Fibroblast of skin of left quadriceps (primary cell): Measurements from ENCODE around the gene PHKA1.
"Not testable (repeated sequence)": the region's sequence is repeated elsewhere in the genome, so short reads cannot be mapped to it uniquely, and the experiment has no call there.

Experiments used
- DNase-seq, 2 experiments: peaks; one replicate each; pipeline ENCODE4 v3.0.0-alpha.2; 2013; ENCODE audit warnings: low read depth in 2 of 2

Gene PHKA1

GRCh38 chrX:72666451-72666850 lies 47.7 kb downstream of the PHKA1 start:
- DNase-seq = no peak

GRCh38 chrX:72663737-72664136 lies 50.4 kb downstream of the PHKA1 start:
- no peak for DNase-seq

GRCh38 chrX:72662020-72662747 lies 51.9 kb downstream of the PHKA1 start:
- DNase-seq = no peak

GRCh38 chrX:72659723-72660122 lies 54.4 kb downstream of the PHKA1 start:
- DNase-seq = no peak

- no peak for DNase-seq
These were observed 62.0 kb downstream of the PHKA1 start for GRCh38 chrX:72652082-72652481.

- no peak for DNase-seq
These were observed 69.2 kb downstream of the PHKA1 start for GRCh38 chrX:72644946-72645345.

GRCh38 chrX:72641611-72642010 lies 72.5 kb downstream of the PHKA1 start:
- no peak for DNase-seq

- DNase-seq = no peak
These were observed 78.2 kb downstream of the PHKA1 start for GRCh38 chrX:72635930-72636329.

GRCh38 chrX:72634331-72634730 lies 79.8 kb downstream of the PHKA1 start:
- no peak for DNase-seq

- no peak for DNase-seq
These were observed 83.9 kb downstream of the PHKA1 start for GRCh38 chrX:72630185-72630584.

- no peak for DNase-seq
These were observed 89.9 kb downstream of the PHKA1 start for GRCh38 chrX:72624194-72624593.

- DNase-seq = peak in 1 of 2 experiments; percentile 4
These were observed 92.3 kb downstream of the PHKA1 start for GRCh38 chrX:72621625-72622485.

GRCh38 chrX:72621163-72621562 lies 92.9 kb downstream of the PHKA1 start:
- DNase-seq = no peak

- DNase-seq = peak; percentile 28 to 33
These were observed 93.5 kb downstream of the PHKA1 start for GRCh38 chrX:72620550-72621145.

GRCh38 chrX:72609313-72609712 lies 104.8 kb downstream of the PHKA1 start:
- no peak for DNase-seq

GRCh38 chrX:72604705-72605104 lies 109.4 kb downstream of the PHKA1 start:
- no peak for DNase-seq

- DNase-seq = no peak
These were observed 110.0 kb downstream of the PHKA1 start for GRCh38 chrX:72604112-72604511.

GRCh38 chrX:72591038-72591437 lies 123.1 kb downstream of the PHKA1 start:
- not testable (repeated sequence) for DNase-seq

- DNase-seq = no peak
These were observed 129.9 kb downstream of the PHKA1 start for GRCh38 chrX:72584163-72584562.

GRCh38 chrX:72576141-72576894 lies 137.8 kb downstream of the PHKA1 start:
- DNase-seq = no peak

- DNase-seq = no peak
These were observed 141.0 kb downstream of the PHKA1 start for GRCh38 chrX:72573158-72573511.
